Measurements from ENCODE around the gene MTNR1B.
A peak's percentile ranks its signal among the peaks of the same experiment; 100 is the strongest.

The MTNR1B gene

DNA sequence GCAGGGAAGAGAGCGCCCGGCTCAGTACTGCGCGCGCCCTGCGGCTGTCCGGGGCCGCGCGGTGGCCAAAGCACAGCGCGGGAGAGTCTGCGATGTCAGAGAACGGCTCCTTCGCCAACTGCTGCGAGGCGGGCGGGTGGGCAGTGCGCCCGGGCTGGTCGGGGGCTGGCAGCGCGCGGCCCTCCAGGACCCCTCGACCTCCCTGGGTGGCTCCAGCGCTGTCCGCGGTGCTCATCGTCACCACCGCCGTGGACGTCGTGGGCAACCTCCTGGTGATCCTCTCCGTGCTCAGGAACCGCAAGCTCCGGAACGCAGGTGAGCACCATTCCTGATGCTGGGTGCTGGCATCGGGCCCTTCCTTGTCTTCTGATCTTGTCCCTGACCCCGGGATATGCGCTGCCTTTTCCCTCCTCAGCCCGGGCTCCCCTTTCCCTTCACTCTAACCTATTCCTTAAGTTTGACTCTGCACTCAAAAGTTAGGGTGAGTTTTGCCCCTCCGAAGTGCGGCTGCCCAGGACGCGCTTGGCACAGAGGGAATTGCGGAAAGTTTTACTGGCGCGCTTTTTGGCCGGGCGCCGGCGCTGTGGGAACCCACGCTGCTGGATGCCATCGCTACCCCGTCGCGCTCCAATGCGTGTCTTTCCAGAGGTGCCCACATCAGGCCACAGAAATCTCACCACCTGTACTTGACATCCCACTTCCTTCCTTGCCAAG, at the start of gene MTNR1B:
TSS of gene MTNR1B (plus strand) at position 18 of the 714 bp plus-strand sequence. CDS start at position 93, 75 bp downstream.
- H3K36me3 Mint-ChIP-seq (ENCODE audit: low read depth), result no peaks in the 10 kb centered on the region
- peak within 1 kb of the TSS; percentile 74 for H3K4me3 Mint-ChIP-seq
- TF ChIP-seq, protein P1, sequence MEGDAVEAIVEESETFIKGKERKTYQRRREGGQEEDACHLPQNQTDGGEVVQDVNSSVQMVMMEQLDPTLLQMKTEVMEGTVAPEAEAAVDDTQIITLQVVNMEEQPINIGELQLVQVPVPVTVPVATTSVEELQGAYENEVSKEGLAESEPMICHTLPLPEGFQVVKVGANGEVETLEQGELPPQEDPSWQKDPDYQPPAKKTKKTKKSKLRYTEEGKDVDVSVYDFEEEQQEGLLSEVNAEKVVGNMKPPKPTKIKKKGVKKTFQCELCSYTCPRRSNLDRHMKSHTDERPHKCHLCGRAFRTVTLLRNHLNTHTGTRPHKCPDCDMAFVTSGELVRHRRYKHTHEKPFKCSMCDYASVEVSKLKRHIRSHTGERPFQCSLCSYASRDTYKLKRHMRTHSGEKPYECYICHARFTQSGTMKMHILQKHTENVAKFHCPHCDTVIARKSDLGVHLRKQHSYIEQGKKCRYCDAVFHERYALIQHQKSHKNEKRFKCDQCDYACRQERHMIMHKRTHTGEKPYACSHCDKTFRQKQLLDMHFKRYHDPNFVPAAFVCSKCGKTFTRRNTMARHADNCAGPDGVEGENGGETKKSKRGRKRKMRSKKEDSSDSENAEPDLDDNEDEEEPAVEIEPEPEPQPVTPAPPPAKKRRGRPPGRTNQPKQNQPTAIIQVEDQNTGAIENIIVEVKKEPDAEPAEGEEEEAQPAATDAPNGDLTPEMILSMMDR (IDR thresholded peaks at IDR 0.05), result no peak
- H3K4me1 Mint-ChIP-seq, result no peaks in the 10 kb centered on the region
- no peaks in the 10 kb centered on the region for H3K9me3 Mint-ChIP-seq
- H3K27ac Mint-ChIP-seq, result no peak within 1 kb of the TSS
- H3K27me3 Mint-ChIP-seq (ENCODE audit: low read depth, poor library complexity), result peaks cover 66% of the 10 kb centered on the region
- peak; percentile 45 for DNase-seq

DNA sequence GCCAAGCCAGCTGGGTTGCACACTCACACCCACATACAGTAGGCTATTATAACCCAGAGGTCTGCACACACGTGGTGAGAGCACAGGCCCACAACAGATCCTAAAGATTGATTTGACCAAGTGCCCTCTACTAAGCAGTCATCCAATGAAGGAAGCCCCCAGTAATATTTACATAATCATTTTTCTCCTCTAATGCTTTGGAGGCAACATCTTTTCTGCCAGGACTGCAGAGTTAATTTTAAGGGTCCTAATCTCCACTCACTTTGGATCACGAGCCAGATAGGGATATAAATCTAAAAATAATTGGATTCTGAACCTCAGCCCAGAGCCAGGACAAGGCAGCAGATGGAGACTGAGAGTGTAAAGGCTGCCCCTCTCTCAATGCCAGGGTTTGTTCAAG, 49.1 kb upstream of the MTNR1B start:
- Mint-ChIP-seq H3K9me3 (peaks cover 15% of the 10 kb centered on the region), H3K36me3 (ENCODE audit: low read depth) (no peaks in the 10 kb centered on the region), H3K27me3 (ENCODE audit: low read depth, poor library complexity) (peaks cover 5% of the 10 kb centered on the region), H3K27ac (no peak overlapping the region), H3K4me3 (no peak overlapping the region), H3K4me1 (no peaks in the 10 kb centered on the region)
- no peak for DNase-seq
- TF ChIP-seq, protein P1 (IDR thresholded peaks at IDR 0.05), result no peak

DNA sequence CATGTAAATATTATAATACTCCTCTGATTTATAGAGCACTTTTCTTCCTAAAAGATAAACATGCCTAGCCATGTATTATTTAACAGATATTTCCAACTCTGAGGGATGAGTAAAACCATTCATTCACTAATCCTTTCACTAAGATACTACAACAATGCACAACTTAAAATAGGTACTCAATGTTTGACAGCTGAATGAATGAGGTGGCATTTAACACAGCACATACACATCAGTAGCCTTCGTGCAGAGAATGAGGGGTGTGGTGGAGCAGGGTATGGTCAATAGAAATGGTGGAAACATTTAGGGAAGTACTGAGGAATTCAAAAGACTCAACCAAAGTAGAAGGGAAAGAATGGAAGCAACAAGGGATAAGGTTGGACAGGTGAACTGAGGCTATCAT, 46.7 kb upstream of the MTNR1B start:
- peaks cover 30% of the 10 kb centered on the region for H3K9me3 Mint-ChIP-seq
- no peak overlapping the region for H3K27ac Mint-ChIP-seq
- no peak overlapping the region for H3K4me3 Mint-ChIP-seq
- no peaks in the 10 kb centered on the region for H3K4me1 Mint-ChIP-seq
- no peak for DNase-seq
- peaks cover 4% of the 10 kb centered on the region for H3K27me3 Mint-ChIP-seq (ENCODE audit: low read depth, poor library complexity)
- H3K36me3 Mint-ChIP-seq (ENCODE audit: low read depth), result no peaks in the 10 kb centered on the region
- TF ChIP-seq, protein P1 (IDR thresholded peaks at IDR 0.05), result no peak

DNA sequence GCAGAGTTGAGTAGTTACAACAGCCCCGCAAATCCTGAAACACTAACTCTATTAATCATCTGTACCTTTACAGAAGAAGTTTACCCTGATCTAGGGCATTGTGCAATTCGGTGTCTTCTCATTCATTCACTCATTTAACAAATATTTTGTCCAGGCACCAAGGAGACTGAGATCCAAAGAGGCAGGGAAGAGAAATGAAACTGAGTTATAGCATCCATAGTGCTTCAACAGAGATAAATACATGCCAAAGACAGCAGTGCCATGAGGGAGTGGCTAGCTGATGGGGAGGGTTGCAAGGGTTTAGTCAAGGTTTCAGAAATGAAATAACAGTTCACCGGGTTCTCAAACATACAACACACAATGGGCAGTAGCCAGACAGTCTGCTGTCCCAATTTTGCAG, 40.2 kb upstream of the MTNR1B start:
- Mint-ChIP-seq H3K4me1 (no peaks in the 10 kb centered on the region), H3K9me3 (peaks cover 26% of the 10 kb centered on the region), H3K27ac (no peak overlapping the region), H3K27me3 (ENCODE audit: low read depth, poor library complexity) (peaks cover 4% of the 10 kb centered on the region), H3K4me3 (no peak overlapping the region), H3K36me3 (ENCODE audit: low read depth) (no peaks in the 10 kb centered on the region)
- no peak for DNase-seq
- TF ChIP-seq, protein P1 (IDR thresholded peaks at IDR 0.05), result no peak

DNA sequence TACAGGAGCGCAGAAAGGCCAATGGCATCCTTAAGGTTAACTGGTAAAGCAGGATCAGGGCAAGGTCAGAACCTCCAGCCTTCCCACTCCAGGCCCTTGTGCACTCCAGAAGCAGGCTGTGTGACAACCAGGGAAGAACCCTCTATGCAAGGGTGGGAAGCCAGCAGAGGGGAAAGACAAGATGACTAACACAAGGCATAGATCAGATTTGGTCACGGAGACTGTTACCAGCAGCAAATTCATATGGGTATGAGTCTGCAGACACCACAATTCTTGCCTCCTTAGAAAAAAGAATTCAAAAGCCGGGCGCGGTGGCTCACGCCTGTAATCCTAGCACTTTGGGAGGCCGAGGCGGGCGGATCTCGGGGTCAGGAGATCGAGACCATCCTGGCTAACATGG, 39.8 kb upstream of the MTNR1B start:
- peaks cover 22% of the 10 kb centered on the region for H3K9me3 Mint-ChIP-seq
- no peaks in the 10 kb centered on the region for H3K36me3 Mint-ChIP-seq (ENCODE audit: low read depth)
- H3K27me3 Mint-ChIP-seq (ENCODE audit: low read depth, poor library complexity), result peaks cover 4% of the 10 kb centered on the region
- no peak for DNase-seq
- no peaks in the 10 kb centered on the region for H3K4me1 Mint-ChIP-seq
- no peak overlapping the region for H3K27ac Mint-ChIP-seq
- TF ChIP-seq, protein P1 (IDR thresholded peaks at IDR 0.05), result no peak
- H3K4me3 Mint-ChIP-seq, result no peak overlapping the region

All from nephron progenitor cell (in vitro differentiated cells).